Pons (tissue), 1 donor: ENCODE measurements around the gene BNIP3.
A peak's percentile ranks its signal among the peaks of the same experiment; 100 is the strongest.
"Not testable (repeated sequence)": the region's sequence is repeated elsewhere in the genome, so short reads cannot be mapped to it uniquely, and the experiment has no call there.

Experiments used
- DNase-seq: peaks from one replicate; pipeline ENCODE4 v3.0.0-alpha.2; 2016; ENCODE audit warnings: low spot score

Gene BNIP3

GRCh38 chr10:131977323-131978096, 4.2 kb downstream of the BNIP3 start:
- DNase-seq: no peak

GRCh38 chr10:131975796-131976195, 5.9 kb downstream of the BNIP3 start:
- DNase-seq: no peak

- DNase-seq: no peak
Observed at GRCh38 chr10:131975003-131975402, 6.7 kb downstream of the BNIP3 start.

- DNase-seq: no peak
Observed at GRCh38 chr10:131974034-131974817, 7.5 kb downstream of the BNIP3 start.

GRCh38 chr10:131973160-131973951, 8.4 kb downstream of the BNIP3 start:
- no peak for DNase-seq

- peak; percentile 29 for DNase-seq
Observed at GRCh38 chr10:131972474-131973071, 9.2 kb downstream of the BNIP3 start.

- no peak for DNase-seq
Observed at GRCh38 chr10:131971591-131971990, 10.1 kb downstream of the BNIP3 start.

GRCh38 chr10:131970946-131971345, 10.8 kb downstream of the BNIP3 start:
- DNase-seq: no peak

GRCh38 chr10:131968949-131969348, 12.8 kb downstream of the BNIP3 start:
- no peak for DNase-seq

- DNase-seq: no peak
Observed at GRCh38 chr10:131964298-131964697, 17.4 kb downstream of the BNIP3 start.

- no peak for DNase-seq
Observed at GRCh38 chr10:131963811-131964210, 17.9 kb downstream of the BNIP3 start.

- no peak for DNase-seq
Observed at GRCh38 chr10:131963350-131963749, 18.4 kb downstream of the BNIP3 start.

- DNase-seq: peak; percentile 65
Observed at GRCh38 chr10:131961777-131962662, 19.7 kb downstream of the BNIP3 start.

- DNase-seq: no peak
Observed at GRCh38 chr10:131961047-131961776, 20.5 kb downstream of the BNIP3 start.

GRCh38 chr10:131960631-131961046, 21.1 kb downstream of the BNIP3 start:
- DNase-seq: no peak

- DNase-seq: no peak
Observed at GRCh38 chr10:131959841-131960240, 21.9 kb downstream of the BNIP3 start.

- no peak for DNase-seq
Observed at GRCh38 chr10:131955591-131956340, 26.0 kb downstream of the BNIP3 start.

GRCh38 chr10:131954356-131954965, 27.3 kb downstream of the BNIP3 start:
- no peak for DNase-seq

GRCh38 chr10:131949908-131950307, 31.8 kb downstream of the BNIP3 start:
- not testable (repeated sequence) for DNase-seq
